SK-N-SH (cell line): Measurements from ENCODE around the gene SNX10. TPM values are rescaled to one million over a fixed set of nuclear protein-coding genes. Genes with fewer than 3 reads are reported as not detected.

Experiments used
- CTCF ChIA-PET: fragments of 300-600, 350-600 bp; formaldehyde crosslinking; extraction: SDS; loops from one replicate; lab custom pipeline; 2021; lab: Yijun Ruan, JAX
- POLR2A ChIA-PET: fragments of 350-600 bp; sonication (Branson Sonifier 250); formaldehyde crosslinking; extraction: SDS; loops from one replicate; lab custom pipeline; 2020; ENCODE audit warnings: antibody characterized with exemption, inconsistent platforms; lab: Yijun Ruan, JAX
- DNase-seq: peaks from one replicate; pipeline ENCODE4 v3.0.0; 2012
- H2AFZ ChIP-seq: fragments of 200-600 bp; sonication (generic); 2 replicates; pipeline ENCODE4 v1.8.1; 2016; ENCODE audit warnings: antibody characterized with exemption, mild to moderate bottlenecking, low read depth
- H3F3A ChIP-seq: fragments of 200-600 bp; sonication (generic); replicated peaks from 2 replicates; pipeline ENCODE3; 2016; ENCODE audit warnings: antibody characterized with exemption, mild to moderate bottlenecking; ENCODE audit not compliant: insufficient read depth
- H3K27ac ChIP-seq, 2 experiments: fragments of 200-500 bp in 1 of 2; fragments of 200-600 bp in 1 of 2; sonication (Bioruptor generic) in 1 of 2; sonication (generic), shearing (Covaris generic) in 1 of 2; 2 replicates each; pipeline versions ENCODE4 v1.5.1 to v1.6.1; 2014 to 2016; ENCODE audit warnings: low read depth in 2 of 2, inconsistent platforms in 1 of 2, low read length in 1 of 2, mild to moderate bottlenecking in 1 of 2, mixed read lengths in 1 of 2
- H3K27me3 ChIP-seq: fragments of 200-600 bp; sonication (generic), shearing (Covaris generic); 2 replicates; pipeline ENCODE4 v1.6.1; 2016; ENCODE audit warnings: mixed run types; ENCODE audit not compliant: insufficient read depth
- H3K36me3 ChIP-seq, 2 experiments: fragments of 200-500 bp in 1 of 2; fragments of 200-600 bp in 1 of 2; sonication (Bioruptor generic) in 1 of 2; sonication (generic) in 1 of 2; replicated peaks in 1 of 2; 2 replicates each; pipeline versions ENCODE3 to v1.5.1; 2014 to 2016; ENCODE audit warnings: low read length in 1 of 2, mild to moderate bottlenecking in 1 of 2; ENCODE audit not compliant: insufficient read depth in 2 of 2, control insufficient read depth in 1 of 2
- H3K4me1 ChIP-seq, 2 experiments: fragments of 200-500 bp in 1 of 2; fragments of 200-600 bp in 1 of 2; sonication (Bioruptor generic) in 1 of 2; sonication (generic), shearing (Covaris generic) in 1 of 2; 2 replicates each; pipeline versions ENCODE4 v1.5.1 to v1.6.1; 2014 to 2016; ENCODE audit warnings: low read depth in 1 of 2, low read length in 1 of 2, mixed run types in 1 of 2; ENCODE audit not compliant: insufficient read depth in 2 of 2, control insufficient read depth in 1 of 2
- H3K4me2 ChIP-seq: fragments of 200-600 bp; sonication (generic), shearing (Covaris generic); 2 replicates; pipeline ENCODE4 v1.6.1; 2017; ENCODE audit warnings: mixed run types
- H3K4me3 ChIP-seq, 2 experiments: fragments of 200-500 bp in 1 of 2; fragments of 200-600 bp in 1 of 2; sonication (Bioruptor generic) in 1 of 2; sonication (generic), shearing (Covaris generic) in 1 of 2; 2 replicates each; pipeline versions ENCODE4 v1.5.1 to v1.8.1; 2014 to 2016; ENCODE audit warnings: low read depth in 2 of 2, inconsistent platforms in 1 of 2, low read length in 1 of 2, mild to moderate bottlenecking in 1 of 2, mixed read lengths in 1 of 2, moderate library complexity in 1 of 2
- H3K79me2 ChIP-seq: fragments of 200-600 bp; sonication (generic); 2 replicates; pipeline ENCODE4 v1.8.1; 2017; ENCODE audit warnings: mild to moderate bottlenecking; ENCODE audit not compliant: insufficient read depth
- H3K9ac ChIP-seq: fragments of 200-600 bp; sonication (generic); 2 replicates; pipeline ENCODE4 v1.6.1; 2017; ENCODE audit warnings: mixed run types
- H3K9me2 ChIP-seq: fragments of 200-600 bp; sonication (generic); 2 replicates; pipeline ENCODE4 v1.6.1; 2017; ENCODE audit warnings: mixed run types
- H3K9me3 ChIP-seq: fragments of 200-600 bp; sonication (generic); 2 replicates; pipeline ENCODE4 v1.6.1; 2017; ENCODE audit warnings: mixed run types, mild to moderate bottlenecking, moderate library complexity
- H4K20me1 ChIP-seq: fragments of 200-600 bp; sonication (generic); 2 replicates; pipeline ENCODE4 v1.6.1; 2017; ENCODE audit warnings: mild to moderate bottlenecking, mixed run types; ENCODE audit not compliant: insufficient read depth
- CTCF ChIP-seq: fragments of 200-600 bp; sonication (generic); IDR thresholded peaks from 2 replicates; pipeline ENCODE4 v1.6.1; 2017; ENCODE audit warnings: antibody characterized with exemption, mild to moderate bottlenecking, moderate library complexity
- EZH2phosphoT487 ChIP-seq: fragments of 200-600 bp; sonication (generic); IDR thresholded peaks from 2 replicates; pipeline ENCODE4 v1.6.1; 2017; ENCODE audit warnings: low read depth, mixed run types, mild to moderate bottlenecking, antibody characterized with exemption, moderate library complexity, borderline replicate concordance
- FOSL2 ChIP-seq: IDR thresholded peaks from 2 replicates; pipeline ENCODE4 v1.4.0; 2012; ENCODE audit warnings: low read depth, mild to moderate bottlenecking, moderate library complexity, borderline replicate concordance
- GABPA ChIP-seq: IDR thresholded peaks from 2 replicates; pipeline ENCODE4 v1.4.0; 2012; ENCODE audit warnings: low read depth, mild to moderate bottlenecking
- GATA2 ChIP-seq: sonication (generic); formaldehyde crosslinking; IDR thresholded peaks from 2 replicates; pipeline ENCODE4 v1.5.0; 2020; ENCODE audit warnings: mild to moderate bottlenecking, missing genetic modification reagents
- MXI1 ChIP-seq: IDR thresholded peaks from 2 replicates; pipeline ENCODE4 v1.6.1; 2012; ENCODE audit warnings: mild to moderate bottlenecking, low read depth, low read length, improper control_type of control experiment
- POLR2AphosphoS5 ChIP-seq: IDR thresholded peaks from 2 replicates; pipeline ENCODE4 v1.6.1; 2012; ENCODE audit warnings: low read depth, low read length
- RAD21 ChIP-seq: IDR thresholded peaks from 2 replicates; pipeline ENCODE4 v1.6.1; 2012; ENCODE audit warnings: mild to moderate bottlenecking, low read length
- RCOR1 ChIP-seq: fragments of 150-350 bp; IDR thresholded peaks from 2 replicates; pipeline ENCODE4 v1.6.1; 2017; ENCODE audit warnings: antibody characterized with exemption, low read length
- RFX5 ChIP-seq: IDR thresholded peaks from 2 replicates; pipeline ENCODE4 v1.6.1; 2012; ENCODE audit warnings: mild to moderate bottlenecking, improper control_type of control experiment, low read length
- RXRA ChIP-seq: IDR thresholded peaks from 2 replicates; pipeline ENCODE4 v1.4.0; 2012; ENCODE audit warnings: low read depth, mild to moderate bottlenecking, borderline replicate concordance
- SMC3 ChIP-seq: IDR thresholded peaks from 2 replicates; pipeline ENCODE4 v1.6.1; 2012; ENCODE audit warnings: low read depth, low read length, improper control_type of control experiment
- WGBS: methylation state at CpG from one replicate; pipeline ENCODE4 v1.1.6; 2017; ENCODE audit warnings: low lambda C conversion rate; 5-methylcytosine and 5-hydroxymethylcytosine counted together
- polyA plus RNA-seq, 3 experiments: library from polyadenylated mRNA; depleted of rRNA; stranded (reverse); fragments of >200 nt; gene quantifications; 2 replicates each; pipeline ENCODE4 v1.2.3, GENCODE V29; 2012
- TF ChIP-seq, protein P1 (sequence below): IDR thresholded peaks from 2 replicates; pipeline ENCODE4; 2012
- TF ChIP-seq, protein P2 (sequence below): IDR thresholded peaks from 2 replicates; pipeline ENCODE4 v1.6.1; 2012; ENCODE audit warnings: mild to moderate bottlenecking, low read depth, low read length, moderate library complexity
- TF ChIP-seq, protein P3 (sequence below): IDR thresholded peaks from 2 replicates; pipeline ENCODE4 v1.4.0; 2012; ENCODE audit warnings: low read depth

SNX10 gene
- polyA plus RNA-seq, 1 of the 3 experiments (the other 2 are of a cell fraction) = 0.02 TPM

DNA sequence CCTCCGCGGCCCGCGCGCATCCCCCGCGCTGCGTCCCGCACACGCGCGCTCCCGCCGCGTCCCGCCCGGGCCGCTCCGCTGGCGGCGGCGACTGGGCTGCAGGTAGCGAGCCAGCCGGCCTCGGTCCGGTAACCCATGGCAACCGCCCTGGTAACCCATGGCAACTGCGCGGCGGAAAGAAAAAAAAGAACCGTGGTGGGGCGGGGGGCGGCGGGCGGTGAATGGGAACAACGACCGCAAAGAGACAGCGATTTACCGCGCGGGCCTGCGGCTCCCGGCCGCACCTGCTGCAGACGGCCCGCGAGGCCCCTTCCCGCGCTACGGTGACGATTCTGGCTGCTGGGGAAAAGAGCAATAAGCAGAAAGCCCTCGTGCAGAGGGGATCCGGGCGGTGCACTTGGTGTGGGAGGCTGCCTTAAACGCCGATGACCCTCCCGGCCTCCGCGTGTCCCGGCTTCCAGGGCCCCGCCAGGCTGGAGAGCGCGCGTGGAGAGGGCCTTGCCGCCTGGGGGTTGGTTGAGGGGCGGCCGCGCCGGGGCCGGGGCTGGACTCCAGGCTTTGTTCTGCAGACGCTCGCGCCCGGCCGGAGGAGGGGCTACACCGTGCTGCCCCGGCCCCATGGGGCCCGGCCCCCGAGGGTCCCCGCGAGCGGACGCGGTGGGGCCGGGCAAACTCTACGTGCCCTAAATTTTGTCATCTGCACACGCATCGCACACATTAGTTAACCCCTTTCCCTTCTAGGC, 84.7 kb downstream of the SNX10 start:
- DNase-seq = peak; percentile 94
- H3F3A ChIP-seq = no peaks in the 10 kb centered on the region
- no peaks in the 10 kb centered on the region for H3K9me2 ChIP-seq
- no peaks in the 10 kb centered on the region for H3K36me3 ChIP-seq
- no peak overlapping the region for H3K4me2 ChIP-seq
- under 1% methylated on average over 32 of the region's 88 CpGs for WGBS
- peaks cover 0 to 5% of the 10 kb centered on the region in 2 experiments; a peak in 2 of 4 replicates for H3K4me1 ChIP-seq
- H3K4me3 ChIP-seq = peak overlapping the region in 1 of 2 experiments; percentile 55; a peak in 2 of 4 replicates
- no peaks in the 10 kb centered on the region for H3K79me2 ChIP-seq
- H4K20me1 ChIP-seq = no peaks in the 10 kb centered on the region
- POLR2A ChIA-PET = no interaction called here
- H3K27ac ChIP-seq = peak overlapping the region in 1 of 2 experiments; percentile 89; a peak in 2 of 4 replicates
- TF ChIP-seq RAD21 (no peak), MXI1 (peak; percentile 13; the same call in 1 of the 2 replicates), SMC3 (no peak), POLR2AphosphoS5 (no peak), RXRA (no peak), RCOR1 (no peak), GATA2 (CRISPR knock-in tag) (no peak), RFX5 (no peak), GABPA (no peak), EZH2phosphoT487 (peak; percentile 72; the same call in 1 of the 2 replicates), FOSL2 (no peak), CTCF (no peak)
- TF ChIP-seq, protein P1, sequence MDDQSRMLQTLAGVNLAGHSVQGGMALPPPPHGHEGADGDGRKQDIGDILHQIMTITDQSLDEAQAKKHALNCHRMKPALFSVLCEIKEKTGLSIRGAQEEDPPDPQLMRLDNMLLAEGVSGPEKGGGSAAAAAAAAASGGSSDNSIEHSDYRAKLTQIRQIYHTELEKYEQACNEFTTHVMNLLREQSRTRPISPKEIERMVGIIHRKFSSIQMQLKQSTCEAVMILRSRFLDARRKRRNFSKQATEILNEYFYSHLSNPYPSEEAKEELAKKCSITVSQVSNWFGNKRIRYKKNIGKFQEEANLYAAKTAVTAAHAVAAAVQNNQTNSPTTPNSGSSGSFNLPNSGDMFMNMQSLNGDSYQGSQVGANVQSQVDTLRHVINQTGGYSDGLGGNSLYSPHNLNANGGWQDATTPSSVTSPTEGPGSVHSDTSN = no peak
- TF ChIP-seq, protein P2, sequence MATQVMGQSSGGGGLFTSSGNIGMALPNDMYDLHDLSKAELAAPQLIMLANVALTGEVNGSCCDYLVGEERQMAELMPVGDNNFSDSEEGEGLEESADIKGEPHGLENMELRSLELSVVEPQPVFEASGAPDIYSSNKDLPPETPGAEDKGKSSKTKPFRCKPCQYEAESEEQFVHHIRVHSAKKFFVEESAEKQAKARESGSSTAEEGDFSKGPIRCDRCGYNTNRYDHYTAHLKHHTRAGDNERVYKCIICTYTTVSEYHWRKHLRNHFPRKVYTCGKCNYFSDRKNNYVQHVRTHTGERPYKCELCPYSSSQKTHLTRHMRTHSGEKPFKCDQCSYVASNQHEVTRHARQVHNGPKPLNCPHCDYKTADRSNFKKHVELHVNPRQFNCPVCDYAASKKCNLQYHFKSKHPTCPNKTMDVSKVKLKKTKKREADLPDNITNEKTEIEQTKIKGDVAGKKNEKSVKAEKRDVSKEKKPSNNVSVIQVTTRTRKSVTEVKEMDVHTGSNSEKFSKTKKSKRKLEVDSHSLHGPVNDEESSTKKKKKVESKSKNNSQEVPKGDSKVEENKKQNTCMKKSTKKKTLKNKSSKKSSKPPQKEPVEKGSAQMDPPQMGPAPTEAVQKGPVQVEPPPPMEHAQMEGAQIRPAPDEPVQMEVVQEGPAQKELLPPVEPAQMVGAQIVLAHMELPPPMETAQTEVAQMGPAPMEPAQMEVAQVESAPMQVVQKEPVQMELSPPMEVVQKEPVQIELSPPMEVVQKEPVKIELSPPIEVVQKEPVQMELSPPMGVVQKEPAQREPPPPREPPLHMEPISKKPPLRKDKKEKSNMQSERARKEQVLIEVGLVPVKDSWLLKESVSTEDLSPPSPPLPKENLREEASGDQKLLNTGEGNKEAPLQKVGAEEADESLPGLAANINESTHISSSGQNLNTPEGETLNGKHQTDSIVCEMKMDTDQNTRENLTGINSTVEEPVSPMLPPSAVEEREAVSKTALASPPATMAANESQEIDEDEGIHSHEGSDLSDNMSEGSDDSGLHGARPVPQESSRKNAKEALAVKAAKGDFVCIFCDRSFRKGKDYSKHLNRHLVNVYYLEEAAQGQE = no peak
- TF ChIP-seq, protein P3, sequence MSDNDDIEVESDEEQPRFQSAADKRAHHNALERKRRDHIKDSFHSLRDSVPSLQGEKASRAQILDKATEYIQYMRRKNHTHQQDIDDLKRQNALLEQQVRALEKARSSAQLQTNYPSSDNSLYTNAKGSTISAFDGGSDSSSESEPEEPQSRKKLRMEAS = no peak
- H2AFZ ChIP-seq = no peak overlapping the region
- no peak overlapping the region for H3K9ac ChIP-seq
- CTCF ChIA-PET = interaction anchor here (0.7 to 12.1 kb wide), 42 partner anchors 10 to 785 kb away, joined by 3 to 716 read pairs (median 5); no protein-coding TSS in a partner anchor
- H3K9me3 ChIP-seq = no peaks in the 10 kb centered on the region
- peaks cover 38% of the 10 kb centered on the region for H3K27me3 ChIP-seq
